Tibial nerve (tissue), 3 donors: ENCODE data around the gene SPAG9.

ENCODE experiments used
- CTCF ChIP-seq, 5 experiments: fragments of 200-600 bp in 3 of 5; fragments of 450-650 bp in 2 of 5; sonication (generic) in 3 of 5; IDR thresholded peaks; one replicate each; pipeline ENCODE4 v1.5.1; 2016 to 2019; ENCODE audit warnings: antibody characterized with exemption in 5 of 5, mild to moderate bottlenecking in 3 of 5, moderate library complexity in 2 of 5
- POLR2A ChIP-seq, 2 donors: fragments of 450-650 bp; IDR thresholded peaks; one replicate each; pipeline ENCODE4 v1.6.1; 2017; ENCODE audit warnings: antibody characterized with exemption in 2 of 2, mild to moderate bottlenecking in 2 of 2, moderate library complexity in 2 of 2

- no peak for TF ChIP-seq POLR2A (IDR thresholded peaks at IDR 0.05)
- no peak for TF ChIP-seq CTCF (IDR thresholded peaks at IDR 0.05)
Observed at GRCh38 chr17:50989149-50989548, 131.5 kb downstream of the SPAG9 start.
